Myocyte (in vitro differentiated cells): ENCODE results near the gene LZTFL1. TPM values are rescaled to one million over a fixed set of nuclear protein-coding genes. Genes with fewer than 3 reads are reported as not detected.

Experiments
- DNase-seq: peaks from one replicate; pipeline ENCODE4 v3.0.0-alpha.2; 2012; ENCODE audit warnings: low read depth
- total RNA-seq: library from RNA; depleted of rRNA; stranded (reverse); fragments of >200 nt; gene quantifications from 2 replicates; pipeline ENCODE4 v1.2.3, GENCODE V29; 2014

Gene LZTFL1
- total RNA-seq, 1 donor from 2014 or later = 15.8 TPM

- no peak for DNase-seq
Measured at GRCh38 chr3:45814322-45814721, 27.6 kb downstream of the LZTFL1 start.

DNA sequence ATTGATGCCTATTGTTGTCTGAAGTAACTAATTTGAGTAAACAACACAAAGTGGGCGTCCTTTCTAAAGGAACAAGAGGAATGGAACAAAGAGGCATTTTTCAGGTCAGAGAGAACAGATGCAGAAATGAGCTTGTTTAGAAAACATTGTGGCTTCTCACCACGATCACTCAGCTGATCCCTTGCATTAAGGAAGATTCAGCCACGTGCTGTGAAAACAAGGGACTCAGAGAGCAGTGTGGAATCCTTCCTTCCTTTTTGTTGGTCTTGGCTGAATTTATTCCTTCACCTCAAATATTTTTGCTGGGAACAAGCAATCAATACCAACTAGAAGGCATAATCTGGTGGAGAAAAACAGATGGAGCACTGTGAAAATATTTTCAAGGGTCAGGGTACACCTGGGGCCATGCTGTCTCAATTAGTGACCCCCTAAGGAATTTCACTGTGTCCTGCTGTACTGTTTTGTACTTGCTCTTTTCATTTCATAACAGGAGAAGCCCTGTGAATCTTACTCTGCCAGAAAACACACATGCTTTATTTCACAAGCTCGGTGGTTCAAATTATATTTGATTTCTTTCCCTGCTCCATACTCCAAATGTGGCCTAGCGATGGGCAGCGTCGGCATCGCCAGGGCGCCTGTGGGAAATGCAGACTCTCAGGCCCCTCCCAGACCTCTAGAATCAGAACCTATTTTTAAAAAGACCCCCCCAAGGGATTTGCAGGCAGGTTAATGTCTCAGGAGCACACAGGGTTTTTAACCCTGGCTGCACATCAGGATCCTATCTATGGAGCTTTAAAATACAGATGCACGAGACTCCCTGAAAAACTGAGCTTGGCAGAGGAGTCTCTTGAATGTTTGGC lies 34.0 kb downstream of the LZTFL1 start:
- DNase-seq = peak; percentile 42

GRCh38 chr3:45807133-45807532 lies 34.8 kb downstream of the LZTFL1 start:
- DNase-seq = no peak

GRCh38 chr3:45806072-45806471 lies 35.8 kb downstream of the LZTFL1 start:
- no peak for DNase-seq

DNA sequence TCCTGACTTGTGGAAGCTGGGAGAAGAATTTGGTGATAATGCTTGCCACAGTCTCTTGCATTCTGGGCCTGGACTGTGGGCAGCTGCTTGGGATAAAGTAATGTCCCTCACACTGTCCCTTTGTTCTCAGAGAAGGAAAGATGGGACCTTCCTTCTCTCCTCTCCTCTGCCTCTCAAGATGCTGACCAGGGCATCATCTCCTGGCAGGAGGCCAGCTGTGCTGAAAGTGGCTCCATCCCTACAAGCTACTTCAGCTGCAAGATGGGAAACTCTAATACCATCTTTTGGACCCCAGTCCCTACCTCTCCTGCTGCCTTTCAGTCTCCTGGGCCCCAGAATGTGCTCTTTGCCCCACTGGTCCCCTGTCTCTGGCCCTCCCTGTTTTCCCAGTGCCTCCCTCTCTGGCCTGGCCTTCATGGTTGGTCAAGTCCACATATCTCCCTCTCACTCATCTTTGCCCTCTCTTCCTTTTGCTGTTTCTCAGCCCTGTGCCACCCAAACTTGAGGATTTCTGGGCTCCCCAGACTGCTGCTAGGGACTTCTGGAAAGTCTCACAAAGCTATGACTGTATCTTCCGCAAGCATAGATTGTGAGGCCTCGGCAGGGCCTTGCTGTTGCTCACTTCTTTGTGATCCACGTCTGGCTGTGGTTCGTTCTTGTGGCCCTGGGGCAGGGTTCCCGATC lies 38.5 kb downstream of the LZTFL1 start:
- peak; percentile 24 for DNase-seq

DNA sequence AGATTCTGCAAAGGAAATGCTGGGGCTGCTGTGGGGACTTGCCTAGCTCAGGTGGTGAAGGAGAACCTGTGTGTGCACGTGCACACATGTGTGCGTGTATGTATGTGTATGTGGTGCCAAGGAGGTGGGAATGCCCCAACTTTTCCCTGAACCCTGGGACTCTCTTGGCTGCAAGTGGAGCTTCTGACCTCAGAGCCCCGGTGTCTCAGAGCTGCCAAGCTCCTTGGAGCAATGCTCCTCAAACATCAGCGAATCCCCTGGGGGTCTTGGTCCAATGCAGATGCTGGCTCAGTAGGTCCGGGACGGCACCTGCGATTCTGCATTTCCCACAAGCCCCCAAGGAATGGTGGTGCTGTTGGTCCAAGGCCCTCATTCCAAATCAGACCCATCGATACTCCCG lies 39.8 kb downstream of the LZTFL1 start:
- no peak for DNase-seq

- DNase-seq = no peak
Measured at GRCh38 chr3:45800611-45801010, 41.3 kb downstream of the LZTFL1 start.

DNA sequence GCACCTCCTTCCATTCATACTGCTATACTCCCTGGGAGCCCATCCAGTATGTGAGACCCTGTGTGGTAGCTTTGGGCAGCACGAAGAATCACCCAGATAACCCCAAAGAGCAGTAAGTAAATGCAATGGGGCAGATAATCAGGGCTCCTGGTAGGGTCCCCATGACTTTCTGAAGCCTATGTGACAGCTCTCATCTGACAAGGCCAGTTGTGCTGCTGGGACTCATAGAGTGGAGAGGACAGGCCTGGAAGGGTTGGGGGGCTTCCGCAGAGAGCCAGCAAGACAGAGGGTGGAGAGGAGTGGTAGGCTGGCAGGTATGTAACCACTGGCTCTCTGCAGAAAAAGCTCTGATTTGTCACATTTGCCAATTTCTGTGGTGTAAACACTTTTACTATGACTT lies 42.3 kb downstream of the LZTFL1 start:
- no peak for DNase-seq

GRCh38 chr3:45798034-45798433 lies 43.9 kb downstream of the LZTFL1 start:
- no peak for DNase-seq

- no peak for DNase-seq
Measured at GRCh38 chr3:45796902-45797637, 44.8 kb downstream of the LZTFL1 start.

DNA sequence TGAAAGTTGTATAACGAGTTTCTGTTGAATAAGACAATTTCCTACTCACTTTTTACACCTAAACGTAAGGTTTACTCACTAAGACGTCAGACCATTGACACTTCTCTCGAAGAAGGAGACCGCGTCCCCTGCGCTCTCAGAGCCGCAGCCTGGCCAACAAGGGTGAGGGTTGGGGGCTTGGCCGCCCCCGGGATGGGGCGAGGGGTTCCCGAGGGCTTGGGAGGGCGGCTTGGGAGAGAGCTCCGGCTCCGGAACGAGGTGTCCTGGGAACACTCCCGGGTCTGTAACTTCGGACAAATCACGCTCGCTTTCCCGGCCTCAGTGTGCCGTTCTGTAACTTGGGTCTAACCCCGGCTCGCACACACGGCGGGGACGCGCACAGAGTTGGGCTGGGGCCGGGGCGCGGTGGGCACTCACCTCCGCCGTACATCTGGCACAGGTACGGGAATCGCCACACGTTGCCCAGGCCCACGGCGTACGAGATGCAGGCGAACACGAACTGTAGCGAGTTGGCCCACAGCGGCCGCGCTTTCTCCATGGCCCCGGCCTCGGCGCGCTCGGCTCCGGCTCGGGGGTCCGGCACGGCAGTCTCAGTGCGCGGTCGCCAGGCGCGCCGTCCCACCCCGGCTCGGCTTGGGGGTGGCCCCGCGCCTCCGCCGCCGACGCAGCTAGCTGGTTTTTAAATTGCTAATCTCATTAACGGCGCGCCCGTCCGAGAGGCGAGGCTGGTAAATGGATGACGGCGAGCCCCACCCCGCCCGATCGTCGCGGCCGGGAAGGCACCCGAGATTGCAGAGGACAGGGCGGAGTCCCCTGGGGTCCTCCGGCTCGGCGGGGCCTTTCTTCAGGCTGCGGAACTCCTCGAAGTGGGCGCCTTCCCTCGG lies 45.8 kb downstream of the LZTFL1 start, which contains the start of gene SLC6A20:
Gene SLC6A20, minus strand, starts transcription at position 655 of the 884 bp plus-strand sequence. Its CDS starts 117 bp downstream, at position 538.
- no peak for DNase-seq

GRCh38 chr3:45795509-45795881 lies 46.4 kb downstream of the LZTFL1 start:
- DNase-seq = no peak

- no peak for DNase-seq
Measured at GRCh38 chr3:45794660-45795059, 47.3 kb downstream of the LZTFL1 start.

GRCh38 chr3:45794177-45794560 lies 47.8 kb downstream of the LZTFL1 start:
- DNase-seq = no peak

DNA sequence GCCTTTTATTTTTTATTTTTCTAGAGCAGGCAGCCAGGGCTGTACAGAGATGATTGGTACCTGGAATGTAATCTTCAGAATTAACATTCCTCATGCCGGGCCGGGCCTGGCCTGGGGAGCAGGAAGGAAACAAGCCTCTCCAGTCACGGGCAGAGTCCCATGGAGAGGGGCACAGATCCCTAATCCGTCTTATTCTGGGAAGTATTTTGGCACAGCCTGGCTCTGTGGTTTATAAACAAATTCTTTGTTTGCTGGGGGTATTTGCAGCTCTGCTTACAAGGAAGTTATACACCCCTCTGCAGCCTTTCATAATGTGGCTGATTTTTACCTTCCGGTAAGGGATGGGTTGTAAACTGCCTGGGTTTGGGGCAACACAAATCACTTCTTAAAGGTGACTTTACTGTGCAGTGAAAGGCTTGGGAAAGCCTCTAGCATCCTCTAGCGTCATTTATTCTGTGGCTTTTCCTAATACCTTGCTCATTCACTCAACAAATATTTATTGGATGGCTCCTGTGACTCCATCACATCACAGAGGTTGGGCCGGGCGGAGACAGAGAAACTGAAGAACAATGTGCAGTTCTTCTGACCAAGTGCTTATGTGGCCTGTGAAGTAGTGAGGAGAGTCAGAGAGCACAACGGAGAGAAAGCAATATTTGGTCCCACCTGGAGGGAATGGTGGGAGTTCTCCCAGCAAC lies 48.3 kb downstream of the LZTFL1 start:
- DNase-seq = no peak

GRCh38 chr3:45792516-45793172 lies 49.3 kb downstream of the LZTFL1 start:
- DNase-seq = no peak

DNA sequence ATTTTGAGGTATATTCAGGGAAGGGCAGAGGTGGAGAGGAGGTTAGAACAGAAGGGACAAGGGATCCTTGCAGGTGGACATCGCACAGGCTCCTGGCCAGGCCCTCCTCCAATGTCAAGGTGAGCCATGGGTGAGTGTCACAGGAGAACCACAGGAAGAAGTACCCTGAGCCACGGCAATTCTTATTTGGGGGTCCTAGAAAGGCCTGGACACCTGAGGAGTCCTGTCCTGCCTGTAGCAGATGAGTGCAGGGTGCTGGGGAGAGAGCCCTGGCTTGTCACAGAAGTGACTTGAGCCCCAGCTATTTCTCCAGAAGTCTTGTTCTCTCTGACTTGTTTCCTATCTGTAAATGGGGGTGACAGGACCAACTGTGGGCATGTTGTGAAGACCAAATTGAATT lies 49.9 kb downstream of the LZTFL1 start:
- no peak for DNase-seq

- no peak for DNase-seq
Measured at GRCh38 chr3:45790596-45790995, 51.3 kb downstream of the LZTFL1 start.

DNA sequence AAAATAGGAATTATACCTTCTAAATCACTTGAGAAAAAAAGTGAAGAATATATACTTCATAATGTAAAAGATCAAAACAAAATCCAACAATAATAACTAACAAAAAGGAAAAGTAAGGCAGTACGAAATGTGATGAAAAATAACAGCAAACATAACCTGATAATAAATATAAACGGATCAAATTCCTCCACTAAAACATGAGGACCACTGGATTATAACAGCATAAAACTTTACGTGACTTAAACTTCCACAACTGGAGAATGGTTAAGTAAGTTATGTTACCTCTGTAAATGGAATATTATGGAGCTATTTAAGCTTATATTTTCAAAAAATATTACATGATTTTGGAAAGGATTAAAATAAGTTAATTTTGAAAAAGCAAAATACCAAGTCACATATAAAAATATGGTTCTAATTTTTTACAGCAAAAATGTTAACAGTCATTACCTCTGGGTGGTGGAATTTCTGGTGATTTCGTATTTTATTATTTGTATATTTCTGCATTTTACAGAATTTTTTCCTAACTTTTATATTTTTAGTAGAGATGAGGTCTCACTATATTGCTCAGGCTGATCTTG lies 52.6 kb downstream of the LZTFL1 start:
- no peak for DNase-seq
